ENCODE measurements around the gene SEC14L1.

- no peak for TF ChIP-seq EP300 (IDR thresholded peaks at IDR 0.05)
- no peak for TF ChIP-seq POLR2A (IDR thresholded peaks at IDR 0.05)
- TF ChIP-seq CTCF (IDR thresholded peaks at IDR 0.05) = no peak
- no peak for TF ChIP-seq POLR2AphosphoS5 (IDR thresholded peaks at IDR 0.05)
Measured at GRCh38 chr17:77174928-77175661, 34.3 kb downstream of the SEC14L1 start.
